NCI-H2081 (cell line): ENCODE data around the gene KISS1R.

Source experiments
- DNase-seq, 2 experiments: peaks; one replicate each; lab custom pipeline; 2025; lab: John Stamatoyannopoulos, UW

The KISS1R gene

DNA sequence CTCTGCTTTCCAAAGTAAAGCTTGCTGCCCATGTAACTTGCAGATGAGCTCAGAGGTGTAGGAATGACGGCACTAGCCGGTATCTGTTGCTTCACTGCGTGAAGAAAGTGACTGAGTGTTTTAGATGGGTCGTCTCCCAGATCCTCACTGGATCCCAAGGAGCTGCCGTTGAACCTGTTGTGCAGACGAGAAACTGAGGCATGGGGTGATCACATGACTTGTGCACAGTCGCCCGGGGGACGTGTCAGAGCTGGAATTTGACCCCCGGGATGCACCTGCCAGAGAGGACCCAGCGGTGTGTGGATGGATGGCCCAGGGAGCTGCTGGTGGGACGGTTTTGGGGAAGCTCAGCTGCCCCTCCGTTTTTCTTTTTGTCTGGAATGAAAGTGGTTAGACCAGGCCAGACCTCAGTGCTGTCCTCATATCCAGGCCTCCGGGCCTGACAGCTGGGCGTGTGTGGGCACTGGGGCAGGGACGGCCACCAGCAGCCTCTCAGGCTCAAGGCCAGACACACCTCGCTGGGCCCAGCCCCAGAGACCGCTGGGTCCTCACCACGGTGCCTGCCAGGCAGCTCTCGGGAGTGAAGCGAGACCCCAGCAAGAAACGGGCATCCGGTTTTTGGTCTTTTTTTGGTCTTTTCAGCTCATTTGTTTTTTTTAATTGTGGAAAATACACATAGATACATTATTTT, 21.2 kb downstream of the KISS1R start:
- DNase-seq, result no peak

DNA sequence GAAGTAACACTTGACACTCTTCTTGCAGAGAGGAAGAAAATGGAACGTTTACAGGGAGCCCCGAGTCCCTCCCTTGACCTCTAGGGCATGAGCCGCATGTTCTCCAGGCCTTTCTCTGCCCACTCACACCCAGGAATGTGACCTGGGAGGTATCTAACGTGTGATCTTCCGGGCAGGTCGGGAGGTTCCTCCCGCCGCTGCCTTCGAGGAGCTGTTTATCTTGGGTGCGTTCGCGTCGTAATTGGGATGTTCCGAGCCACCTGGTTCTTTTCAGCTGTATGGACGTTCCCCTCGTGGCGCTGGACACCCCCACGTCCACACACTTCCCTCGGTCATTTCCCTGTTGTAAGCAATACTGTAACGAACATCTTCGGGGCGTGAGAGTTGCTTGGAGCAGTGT, 22.3 kb downstream of the KISS1R start:
- no peak for DNase-seq

DNA sequence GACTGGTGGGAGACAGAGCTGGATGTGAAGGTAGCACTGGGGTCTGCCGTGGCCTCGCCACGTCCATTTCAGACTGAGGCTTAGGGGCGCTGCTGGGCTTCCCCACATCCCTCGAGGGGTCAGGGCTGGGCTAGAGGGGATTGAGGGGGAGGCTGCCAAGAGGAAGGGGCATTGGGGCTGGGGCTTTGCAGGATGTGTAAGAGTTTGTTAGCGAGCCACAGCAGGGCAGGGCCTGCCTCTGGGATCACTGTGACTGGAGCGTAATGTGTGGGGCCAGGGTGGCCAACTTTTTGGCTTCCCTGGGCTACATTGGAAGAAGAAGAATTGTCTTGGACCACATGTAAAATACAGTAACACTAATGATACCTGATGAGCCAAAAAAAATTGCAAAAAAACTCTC, 22.8 kb downstream of the KISS1R start:
- no peak for DNase-seq

DNA sequence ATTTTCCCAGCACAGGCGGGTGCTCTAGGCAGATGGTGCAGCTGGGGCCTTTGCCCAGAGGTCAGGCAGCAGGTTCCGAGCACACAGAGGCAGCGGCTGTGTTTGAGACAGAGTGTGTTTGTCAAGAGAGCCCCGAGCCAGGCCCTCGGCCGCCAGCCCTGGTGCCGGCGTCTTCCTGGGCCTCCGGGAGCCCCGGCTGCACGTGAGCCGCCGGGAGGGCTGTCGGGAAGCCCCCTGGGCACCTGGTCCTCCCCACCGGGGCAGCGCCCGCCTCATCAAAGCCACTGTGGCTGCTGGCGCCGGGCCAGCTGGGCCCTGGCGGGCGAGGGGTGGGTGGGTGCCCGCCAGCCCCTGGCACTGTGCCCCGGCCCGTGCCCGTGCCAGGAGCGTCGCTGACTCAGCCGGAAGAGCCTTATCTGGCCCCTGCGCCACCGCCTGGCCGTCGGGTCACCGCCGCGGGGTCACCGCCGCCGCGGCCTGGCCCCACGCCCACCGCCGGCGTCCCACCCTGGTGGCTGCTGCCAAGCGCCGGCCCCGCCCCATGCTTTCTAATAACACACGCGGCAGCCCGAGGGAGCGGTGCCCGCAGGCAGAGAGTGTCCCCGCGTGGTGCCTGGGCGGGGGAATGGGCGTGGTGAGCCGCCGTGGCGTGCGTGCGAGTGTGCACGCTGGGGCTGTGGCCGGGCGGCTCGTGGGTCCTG, 23.6 kb downstream of the KISS1R start:
- peak; percentile 79 to 87 for DNase-seq

DNA sequence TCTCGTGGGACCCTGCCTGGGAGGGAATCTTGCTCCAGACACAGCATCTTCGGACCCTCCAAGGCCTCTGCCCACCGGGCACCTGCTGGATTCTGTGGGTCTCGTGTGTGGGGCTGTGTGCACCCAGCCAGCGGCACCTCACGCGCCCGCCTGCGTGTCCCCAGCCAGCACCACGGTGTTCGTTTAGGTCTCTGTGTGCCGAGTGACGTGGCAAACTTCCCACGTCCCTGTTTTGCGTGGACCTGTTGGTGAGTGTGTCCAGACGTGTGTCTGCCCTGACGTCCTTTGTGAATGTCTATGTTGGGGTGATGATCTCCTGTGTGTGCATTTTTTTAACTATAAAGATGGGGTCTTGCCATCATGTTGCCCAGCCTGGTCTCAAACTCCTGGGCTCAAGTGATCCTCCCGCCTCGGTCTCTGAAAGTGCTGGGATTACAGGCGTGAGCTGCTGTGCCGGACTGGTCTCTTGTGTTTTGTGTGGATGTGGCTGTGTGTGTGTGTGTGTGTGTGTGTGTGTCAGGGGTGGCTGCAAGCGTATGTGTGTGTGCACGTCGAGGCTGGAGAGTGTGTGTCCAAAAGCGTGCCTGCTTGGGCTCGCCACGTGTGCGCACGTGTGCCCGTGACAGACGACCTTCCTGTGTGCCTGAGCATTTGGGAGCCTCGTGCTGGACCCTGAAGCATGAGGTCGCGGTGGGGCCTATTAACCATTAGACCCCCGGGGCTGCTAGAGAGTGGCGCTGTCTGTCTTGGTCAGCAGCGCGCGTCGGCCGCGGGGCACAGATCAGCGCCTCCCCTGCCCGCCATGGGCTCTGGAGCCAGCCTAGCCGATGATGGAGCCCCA, 24.4 kb downstream of the KISS1R start:
- DNase-seq, result no peak

DNA sequence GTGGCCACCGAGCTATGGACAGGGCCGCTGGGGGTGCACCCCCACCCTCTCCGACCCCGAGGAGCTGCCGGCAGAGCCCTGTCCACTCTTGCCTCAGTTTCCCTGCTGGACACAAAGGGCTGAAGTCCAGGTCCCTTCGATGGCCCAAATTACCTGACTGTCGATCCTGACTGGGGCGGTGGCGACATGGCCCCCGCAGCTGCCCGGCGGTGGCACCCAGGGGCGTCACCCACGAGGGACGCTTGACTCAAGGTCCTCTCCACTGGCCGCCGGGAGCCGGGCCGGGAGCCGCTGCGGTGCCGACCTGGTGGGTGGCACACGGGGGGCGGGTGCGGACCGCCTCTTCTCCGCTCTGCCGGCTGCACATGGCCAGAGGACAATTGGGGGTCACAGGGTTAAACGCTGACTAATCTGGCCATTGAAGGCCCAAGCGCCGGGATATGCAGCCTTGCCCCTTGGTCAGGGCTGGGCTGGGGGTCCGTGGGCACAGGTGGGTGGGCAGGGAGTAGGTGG, 25.1 kb downstream of the KISS1R start:
- DNase-seq, result no peak

DNA sequence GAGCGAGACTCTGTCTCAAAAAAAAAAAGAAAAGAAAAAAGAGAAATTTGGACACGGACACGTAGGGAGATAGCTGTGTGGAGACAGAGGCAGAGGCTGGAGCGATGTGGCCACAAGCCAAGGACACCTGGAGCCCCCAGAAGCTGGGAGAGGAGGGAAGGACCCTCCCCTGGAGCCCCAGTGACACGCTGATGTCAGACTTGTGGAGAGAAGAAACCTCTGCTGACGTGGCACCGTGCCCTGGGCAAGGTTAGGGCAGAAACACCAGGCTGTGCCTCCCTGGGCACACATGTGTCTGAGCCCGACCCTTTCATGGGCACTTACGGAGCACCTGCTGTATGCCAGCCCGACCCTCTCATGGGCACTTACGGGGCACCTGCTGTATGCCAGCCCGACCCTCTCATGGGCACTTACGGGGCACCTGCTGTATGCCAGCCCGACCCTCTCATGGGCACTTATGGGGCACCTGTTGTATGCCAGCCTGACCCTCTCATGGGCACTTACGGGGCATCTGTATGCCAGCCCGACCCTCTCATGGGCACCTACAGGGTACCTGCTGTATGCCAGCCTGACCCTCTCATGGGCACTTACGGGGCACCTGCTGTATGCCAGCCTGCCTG, 26.5 kb downstream of the KISS1R start:
- DNase-seq, result no peak

DNA sequence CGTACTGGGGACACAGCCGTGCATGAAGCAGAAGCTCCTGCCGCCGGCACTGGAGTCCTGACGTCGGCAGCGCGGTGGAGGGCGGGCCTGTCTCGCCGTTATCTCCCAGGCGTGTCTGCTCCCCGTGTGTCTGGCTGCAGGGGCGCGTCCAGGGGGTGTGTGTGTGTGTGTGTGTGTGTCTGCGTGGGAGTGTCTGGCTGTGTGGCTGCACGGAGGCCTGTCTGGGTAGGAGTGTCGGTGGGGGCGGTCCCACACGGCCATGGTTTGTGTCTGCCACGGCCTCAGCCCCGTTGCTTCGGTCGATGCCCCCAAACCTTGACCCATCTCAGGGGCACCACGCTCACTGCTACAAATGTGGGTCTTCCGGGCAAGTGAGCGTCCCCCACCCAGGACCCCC, 27.0 kb downstream of the KISS1R start:
- no peak for DNase-seq

DNA sequence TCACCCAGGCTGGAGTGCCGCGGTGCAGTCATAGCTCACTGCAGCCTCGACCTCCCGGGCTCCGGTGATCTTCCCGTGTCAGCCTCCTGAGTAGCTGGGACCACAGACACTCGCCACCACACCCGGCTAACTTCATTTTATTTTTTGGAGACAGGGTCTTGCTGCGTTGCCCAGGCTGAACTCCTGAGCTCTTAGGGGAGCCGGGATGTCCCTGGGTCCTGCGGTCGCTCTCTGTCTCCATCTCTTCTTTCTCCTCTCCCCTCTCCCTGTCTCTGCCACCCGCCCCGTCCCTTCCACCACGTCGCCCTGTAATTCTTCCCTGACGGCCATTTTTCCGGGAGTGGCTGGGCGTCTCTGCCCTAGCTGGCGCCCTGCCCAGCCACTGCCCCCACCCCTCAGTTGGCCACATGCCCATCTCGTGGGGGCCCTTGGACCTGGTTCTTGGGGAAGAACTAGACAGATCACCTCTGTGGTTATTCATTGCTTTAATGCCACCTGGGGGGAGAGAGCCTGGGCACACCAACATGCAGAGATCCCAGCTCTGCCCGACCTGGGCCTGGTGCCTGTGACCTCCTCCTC, 27.6 kb downstream of the KISS1R start:
- peak in 1 of 2 experiments; percentile 13 for DNase-seq

DNA sequence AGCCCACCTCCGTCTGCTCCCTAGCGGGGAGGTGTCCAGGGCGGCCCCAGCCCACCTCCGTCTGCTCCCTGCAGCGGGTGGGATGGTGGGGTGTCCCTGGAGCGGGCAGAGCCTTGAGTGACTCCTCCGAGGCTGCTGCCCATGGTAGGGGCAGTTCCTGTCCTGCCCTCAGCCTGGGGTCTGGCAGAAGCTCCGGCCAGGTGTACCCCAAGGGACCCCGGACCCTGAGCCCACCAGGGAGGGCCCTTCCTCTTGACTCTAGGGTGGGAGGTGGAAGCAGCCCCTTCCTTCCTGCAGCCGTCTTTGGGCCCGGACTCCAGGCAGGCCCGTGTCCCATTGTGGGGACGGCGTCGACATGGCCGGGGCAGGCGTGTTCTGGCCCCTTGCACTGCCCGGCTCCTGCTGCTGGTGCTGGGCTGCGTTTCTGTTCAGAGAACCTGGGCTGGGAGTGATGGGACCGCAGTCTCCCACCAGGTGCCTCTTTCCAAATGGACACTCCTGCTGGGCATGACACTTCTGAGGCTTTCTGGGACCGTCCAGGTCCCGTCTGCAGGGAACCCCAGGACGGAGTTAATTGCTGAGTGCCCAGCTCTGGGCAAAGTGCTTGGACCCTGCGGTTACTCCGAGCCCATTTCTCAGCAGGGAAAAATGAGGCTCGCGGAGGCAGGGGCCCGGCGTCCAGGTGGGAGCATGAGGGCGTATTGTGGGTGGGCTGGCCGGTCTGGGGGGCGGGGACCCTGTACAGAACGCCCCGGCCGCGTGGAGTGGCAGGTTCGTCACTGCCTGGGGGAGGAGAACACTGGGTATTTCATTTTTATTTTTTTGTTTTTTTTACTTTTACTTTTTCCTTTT, 28.5 kb downstream of the KISS1R start:
- DNase-seq, result no peak

DNA sequence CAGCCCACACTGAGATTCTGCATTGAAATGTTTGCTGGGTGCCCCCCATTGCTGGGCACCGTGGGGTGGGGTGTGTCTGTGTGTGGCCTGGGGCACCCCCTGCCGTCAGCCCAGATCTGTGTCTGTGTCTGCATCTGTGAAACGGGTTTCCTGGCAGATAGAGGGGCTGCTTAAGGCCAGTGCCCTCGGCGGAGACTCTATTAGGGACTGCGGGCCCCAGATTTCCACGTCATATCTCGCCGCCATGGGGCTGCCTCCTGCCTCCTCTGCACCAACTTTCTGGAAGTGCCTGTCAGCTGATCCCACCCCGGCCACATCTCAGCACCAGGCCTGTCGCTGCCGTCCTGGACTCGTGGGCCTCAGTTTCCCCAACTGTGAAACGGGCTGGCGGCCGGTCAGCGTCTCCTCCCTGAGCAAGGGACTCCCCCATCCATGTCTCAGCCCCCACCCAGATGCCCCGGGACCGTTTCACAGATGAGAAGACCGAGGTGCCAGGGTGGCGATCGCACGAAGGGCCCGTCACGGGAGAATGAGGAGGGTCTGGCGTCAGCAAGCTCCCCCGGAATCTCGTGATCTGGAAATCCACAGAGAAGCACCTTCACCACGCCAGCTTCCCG, 30.1 kb downstream of the KISS1R start:
- DNase-seq, result no peak

DNA sequence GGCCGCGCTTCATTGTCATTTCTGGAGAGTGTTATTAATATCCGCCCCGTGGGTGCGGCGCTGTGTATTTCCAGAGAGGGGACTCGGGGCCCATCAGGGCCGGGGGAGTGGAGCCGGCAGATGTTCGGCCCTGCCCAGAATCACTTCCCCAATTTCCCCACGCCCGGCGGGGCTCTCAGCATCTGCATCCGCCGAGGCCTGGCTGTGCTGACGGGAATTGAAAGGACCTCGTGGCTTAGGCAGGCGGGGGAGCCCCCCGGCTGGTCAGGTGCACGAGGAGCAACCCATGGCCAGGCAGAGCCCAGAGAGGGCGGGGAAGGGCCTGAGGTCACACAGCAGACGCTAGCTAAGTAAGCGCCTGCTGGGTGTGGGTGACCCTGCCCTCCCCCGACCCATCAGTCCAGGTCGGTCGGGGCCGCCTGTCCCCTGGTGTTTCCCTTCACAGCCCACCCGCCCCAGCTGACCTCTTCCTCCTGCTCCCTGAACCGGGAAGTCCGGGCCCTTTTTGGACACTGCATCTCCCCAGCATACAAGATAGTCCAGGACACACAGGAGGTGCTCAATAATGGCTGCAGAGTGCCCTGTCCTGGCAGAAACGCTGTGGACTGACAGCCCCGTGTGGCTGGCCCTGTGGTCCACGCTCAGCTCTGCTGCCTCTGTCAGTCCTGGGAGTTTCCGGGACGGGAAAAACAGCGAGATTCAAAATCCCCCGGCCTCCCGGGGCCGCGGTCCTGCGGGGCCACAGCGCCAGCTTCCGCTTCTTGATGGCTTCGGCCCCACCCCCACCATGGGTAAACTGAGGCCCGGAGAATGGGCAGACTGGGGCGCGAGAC, 30.8 kb downstream of the KISS1R start:
- DNase-seq, result no peak

DNA sequence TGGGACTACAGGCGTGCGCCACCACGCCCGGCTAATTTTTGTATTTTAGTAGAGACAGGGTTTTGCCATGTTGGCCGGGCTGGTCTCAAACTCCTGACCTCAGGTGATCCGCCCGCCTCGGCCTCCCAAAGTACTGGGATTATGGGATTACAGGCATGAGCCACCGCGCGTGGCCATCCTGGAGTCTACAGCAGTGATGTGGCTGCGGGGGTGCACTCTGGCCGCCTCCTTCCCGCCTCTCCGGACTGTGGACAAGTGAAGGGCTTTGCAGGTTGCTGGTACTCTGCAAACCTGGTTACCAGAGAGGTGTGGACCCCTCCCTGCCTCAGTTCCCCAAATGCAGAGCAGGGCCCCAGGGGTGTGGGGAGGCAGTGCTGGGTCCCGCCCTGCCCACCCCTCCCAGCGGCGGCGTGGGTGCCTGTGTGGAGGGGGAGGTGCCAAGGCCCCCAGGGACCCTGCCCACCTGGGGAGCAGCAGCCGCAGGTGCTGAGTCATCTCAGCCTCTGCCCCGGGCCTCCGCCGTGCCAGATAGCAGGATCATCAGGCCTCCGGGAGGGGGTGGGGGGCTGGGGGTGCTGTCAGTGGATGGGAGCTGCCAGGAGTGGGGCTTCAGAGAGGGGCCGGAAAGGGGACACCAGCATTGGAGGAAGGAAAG, 31.8 kb downstream of the KISS1R start:
- DNase-seq, result no peak

DNA sequence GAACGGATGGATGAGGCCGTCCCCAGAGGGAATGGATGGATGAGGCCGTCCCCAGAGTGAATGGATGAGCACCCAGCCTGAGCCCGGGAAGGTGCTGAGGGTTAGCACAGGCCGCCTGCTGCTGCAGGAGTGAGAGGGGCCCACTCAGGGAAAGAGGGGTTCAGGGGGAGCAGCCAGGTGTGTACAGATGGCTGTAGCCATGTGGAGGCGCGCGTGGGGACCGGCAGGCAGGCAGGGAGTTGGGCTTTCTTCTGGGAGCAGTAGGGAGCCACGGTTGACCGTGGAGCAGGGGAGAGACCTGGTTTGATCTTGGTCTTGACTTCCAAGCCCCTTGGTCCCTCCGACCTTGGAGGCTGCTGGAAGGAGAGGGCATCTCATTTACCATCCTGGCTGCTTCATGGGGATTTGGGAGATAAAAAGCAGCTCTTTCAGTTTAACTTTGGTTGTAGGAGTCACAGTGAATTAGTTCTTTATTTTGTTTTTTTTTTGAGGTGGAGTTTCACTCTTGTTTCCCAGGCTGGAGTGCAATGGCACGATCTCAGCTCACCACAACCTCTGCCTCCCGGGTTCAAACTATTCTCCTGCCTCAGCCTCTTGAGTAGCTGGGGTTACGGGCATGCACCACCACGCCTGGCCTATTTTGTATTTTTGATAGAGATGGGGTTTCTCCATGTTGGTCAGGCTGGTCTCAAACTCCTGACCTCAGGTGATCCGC, 33.4 kb downstream of the KISS1R start:
- DNase-seq, result no peak

DNA sequence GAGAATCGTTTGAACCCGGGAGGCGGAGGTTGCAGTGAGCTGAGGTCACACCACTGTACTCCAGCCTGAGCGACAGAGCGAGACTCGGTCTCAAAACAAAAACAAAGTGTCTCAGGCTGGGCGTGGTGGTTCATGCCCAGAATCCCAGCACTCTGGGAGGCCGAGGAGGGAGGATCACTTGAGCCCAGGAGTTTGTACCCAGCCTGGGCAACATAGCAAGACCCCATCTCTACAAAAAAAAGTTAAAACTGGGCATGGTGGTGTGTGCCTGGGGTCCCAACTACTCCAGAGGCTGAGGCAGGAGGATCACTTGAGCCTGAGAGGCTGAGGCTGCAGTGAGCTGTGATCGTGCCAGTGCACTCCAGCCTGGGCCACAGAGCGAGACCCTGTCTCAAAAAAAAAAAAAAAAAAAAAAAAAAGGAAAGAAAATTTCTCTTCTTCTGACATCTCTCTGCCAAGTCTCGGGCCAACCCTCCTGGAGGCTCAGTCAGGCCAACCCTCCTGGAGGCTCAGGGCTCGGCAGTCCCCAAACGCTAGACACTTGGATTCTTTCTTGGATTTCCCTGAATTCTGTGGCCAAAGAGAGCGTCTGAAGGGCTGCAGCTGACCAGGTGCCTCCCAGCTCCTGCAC, 35.0 kb downstream of the KISS1R start:
- no peak for DNase-seq

DNA sequence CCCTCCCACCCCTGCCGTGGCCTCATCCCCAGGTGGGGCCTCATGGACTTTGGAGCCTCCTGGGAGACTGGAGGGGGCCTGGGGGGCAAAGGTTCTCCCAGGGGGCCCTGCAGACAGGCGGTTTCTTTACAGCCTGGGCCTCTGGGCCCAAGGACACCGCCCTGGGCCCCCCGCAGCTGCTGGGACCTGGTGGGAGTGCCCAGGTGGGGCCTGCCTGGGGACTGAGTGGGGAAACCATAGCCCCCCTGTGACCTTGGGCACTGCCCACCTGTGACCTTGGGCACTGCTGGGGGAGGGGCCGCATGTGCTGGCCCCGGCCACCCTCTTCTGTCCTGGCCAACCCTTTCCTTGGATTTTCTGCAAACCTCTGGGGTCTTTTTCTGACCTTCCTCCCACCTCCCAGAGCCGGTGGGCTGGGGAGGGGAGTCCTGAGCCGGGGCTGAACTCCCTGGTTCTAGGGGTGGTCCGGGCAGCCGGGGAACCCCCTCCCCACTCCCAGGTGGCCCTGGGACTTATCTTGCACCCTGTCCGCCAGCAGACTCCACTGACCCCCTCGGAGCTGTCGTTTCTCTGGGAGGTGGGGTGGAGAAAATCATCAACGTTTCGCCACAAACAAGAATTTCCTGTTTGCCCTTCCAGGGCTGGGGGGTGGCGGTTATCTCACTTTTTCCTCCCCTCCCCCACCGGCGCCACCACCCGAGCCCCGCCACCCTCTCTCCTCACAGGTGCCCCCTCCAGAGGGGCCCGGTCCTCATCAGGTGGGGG, 35.7 kb downstream of the KISS1R start:
- DNase-seq, result no peak
